Posterior vena cava (tissue), 2 donors: ENCODE results near the gene WFDC6. TPM values are rescaled to one million over a fixed set of nuclear protein-coding genes. Genes with fewer than 3 reads are reported as not detected.
"Not testable (repeated sequence)": the region's sequence is repeated elsewhere in the genome, so short reads cannot be mapped to it uniquely, and the experiment has no call there.

ENCODE experiments used
- DNase-seq: peaks from one replicate; pipeline ENCODE4 v3.0.0-alpha.2; 2020; ENCODE audit warnings: low spot score
- intact Hi-C, 2 donors: fragments of 100-400 bp; cut with DNase I; formaldehyde crosslinking; loops; one replicate each; pipeline versions ENCODE4 v1.14.1 to v1.14.2; 2022 to 2023
- long read RNA-seq, 2 donors: library from polyadenylated mRNA; unstranded; transcript quantifications; one replicate each; pipeline ENCODE4 v2.0.0, GENCODE V29; 2020 to 2021
- total RNA-seq, 2 donors: library from RNA; stranded (reverse); fragmentation: NEBNext Ultra II Directional; extraction: Animal tissue kit (Norgen Biotek cat#: 25700); gene quantifications; one replicate each; pipeline ENCODE4 v1.2.1, GENCODE V29; 2021
- donor health status: DM: yes; HTN: yes; CAD: no.
- donor health status: DM: yes; HTN: yes; CAD: no.

The WFDC6 gene
- not detected for total RNA-seq
- long read RNA-seq, donor 1, result 0 reads
- long read RNA-seq, donor 2, result 0 reads

DNA sequence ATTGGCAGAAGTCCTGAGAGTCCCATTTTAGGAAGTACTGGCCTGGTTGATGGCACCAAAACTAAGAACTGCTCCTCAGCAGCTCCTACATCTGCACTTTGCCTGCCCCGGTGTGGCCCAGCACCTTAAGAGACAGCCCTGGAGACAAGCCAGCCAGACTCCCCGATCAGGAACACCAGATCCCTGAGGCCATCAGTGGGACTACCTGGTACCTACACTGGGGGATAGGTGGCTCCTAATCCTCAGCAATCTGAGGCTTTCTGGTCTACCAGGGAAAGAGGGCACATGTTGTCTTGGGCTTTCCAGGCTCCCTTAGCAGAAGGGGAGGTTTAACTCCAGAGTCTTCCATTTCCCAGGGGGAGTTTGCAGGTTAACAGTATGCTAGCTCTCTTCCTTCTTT, at the start of gene WFDC6:
Gene WFDC6 (minus strand): TSS at position 101 of the 400 bp plus-strand sequence. CDS start 75 bp downstream, at position 26.
- no peak for DNase-seq
- intact Hi-C loops, result loop anchor here in 1 of 2 donors (10.0 kb wide), 1 partner anchor 55 kb away; no protein-coding TSS in a partner anchor

DNA sequence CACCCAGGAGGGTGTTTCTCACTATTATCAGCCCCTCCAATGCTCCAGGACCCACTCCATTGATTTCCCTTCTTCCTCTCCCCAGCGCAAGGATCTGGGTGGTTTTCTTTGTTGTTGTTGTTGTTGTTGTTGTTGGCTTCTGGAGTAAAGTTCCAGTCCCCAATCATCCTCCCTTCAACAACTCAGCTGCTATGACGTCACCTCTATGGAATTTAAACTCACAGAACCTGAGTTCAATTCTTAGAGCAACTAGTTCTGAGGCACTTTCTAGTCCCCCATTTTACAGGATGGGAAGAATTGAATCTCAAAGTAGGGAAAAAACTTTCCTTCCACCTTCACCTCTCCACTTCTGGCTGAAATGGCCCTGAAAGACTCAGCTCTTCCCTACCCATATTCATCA, 49.5 kb upstream of the WFDC6 start:
- no peak for DNase-seq
- intact Hi-C loops, result no loop called here

DNA sequence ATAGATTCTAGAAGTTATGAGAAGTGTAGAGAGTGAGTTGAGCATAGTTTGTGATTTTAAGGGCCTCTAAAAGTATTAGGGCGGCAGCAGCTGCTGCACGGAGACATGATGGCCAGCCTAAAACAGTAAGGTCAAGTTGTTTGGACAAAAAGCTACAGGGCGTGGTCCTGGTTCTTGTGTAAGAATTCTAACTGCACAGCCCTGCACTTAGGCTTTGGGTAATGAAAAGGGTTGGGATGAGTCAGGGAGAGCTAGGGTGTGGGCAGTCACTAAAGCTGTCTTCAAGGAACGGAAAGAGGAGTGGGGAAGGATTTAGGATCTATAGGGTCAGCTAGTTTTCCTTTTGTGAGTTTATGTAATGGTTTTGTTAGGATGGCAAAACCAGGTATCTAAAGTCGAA, 46.7 kb upstream of the WFDC6 start:
- intact Hi-C loops, DNase-seq: not testable (repeated sequence)

DNA sequence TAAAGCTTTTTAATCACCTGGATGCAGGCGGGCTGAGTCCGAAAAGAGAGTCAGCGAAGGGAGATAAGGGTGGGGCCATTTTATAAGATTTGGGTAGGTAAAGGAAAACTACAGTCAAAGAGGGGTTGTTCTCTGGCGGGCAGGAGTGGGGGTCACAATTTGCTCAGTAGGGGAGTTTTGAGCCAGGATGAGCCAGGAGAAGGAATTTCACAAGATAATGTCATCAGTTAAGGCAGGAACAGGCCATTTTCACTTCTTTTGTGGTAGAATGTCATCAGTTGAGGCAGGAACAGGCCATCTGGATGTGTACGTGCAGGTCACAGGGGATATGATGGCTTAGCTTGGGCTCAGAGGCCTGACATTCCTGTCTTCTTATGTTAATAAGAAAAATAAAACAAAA, 45.0 kb upstream of the WFDC6 start:
- DNase-seq, intact Hi-C loops: not testable (repeated sequence)

DNA sequence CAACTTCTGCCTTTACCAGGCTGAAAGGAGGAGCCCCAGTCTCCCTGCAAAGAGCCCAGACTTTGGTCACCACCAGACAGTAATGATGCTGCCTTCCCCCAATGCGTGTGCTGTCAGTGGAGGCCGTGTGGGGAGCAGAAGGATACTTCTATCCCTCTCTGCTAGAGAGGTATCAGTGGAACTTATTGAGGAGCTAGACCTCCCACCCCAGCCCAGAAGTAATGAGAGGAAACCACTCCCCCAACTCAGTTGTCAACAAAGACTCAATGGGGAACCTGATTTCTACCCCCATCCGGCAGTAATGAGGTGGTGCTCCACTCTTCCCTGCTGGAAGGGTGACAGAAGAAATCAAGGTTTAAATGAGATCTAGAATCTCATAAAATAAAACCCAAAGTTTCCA, 44.2 kb upstream of the WFDC6 start:
- DNase-seq, result no peak
- intact Hi-C loops, result no loop called here

DNA sequence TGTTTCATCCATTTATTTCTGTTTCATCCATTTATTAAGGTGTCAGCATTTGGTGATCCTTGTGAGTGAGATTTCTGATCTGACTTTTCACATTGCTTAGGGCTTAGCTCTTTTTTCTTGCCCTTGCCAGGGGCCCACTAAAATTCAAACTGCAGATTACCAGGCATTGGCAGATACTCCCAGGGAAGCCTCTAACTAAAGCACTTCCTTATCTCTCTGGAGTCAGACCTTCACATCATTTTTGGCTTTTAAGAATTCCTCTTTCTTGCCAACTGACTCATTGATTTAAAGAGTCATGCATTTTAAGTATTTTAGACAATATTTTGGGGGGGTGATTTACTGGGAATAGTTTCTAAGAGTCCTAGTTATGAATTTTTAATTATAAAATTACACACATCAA, 42.4 kb upstream of the WFDC6 start:
- intact Hi-C loops, result no loop called here
- DNase-seq, result no peak

DNA sequence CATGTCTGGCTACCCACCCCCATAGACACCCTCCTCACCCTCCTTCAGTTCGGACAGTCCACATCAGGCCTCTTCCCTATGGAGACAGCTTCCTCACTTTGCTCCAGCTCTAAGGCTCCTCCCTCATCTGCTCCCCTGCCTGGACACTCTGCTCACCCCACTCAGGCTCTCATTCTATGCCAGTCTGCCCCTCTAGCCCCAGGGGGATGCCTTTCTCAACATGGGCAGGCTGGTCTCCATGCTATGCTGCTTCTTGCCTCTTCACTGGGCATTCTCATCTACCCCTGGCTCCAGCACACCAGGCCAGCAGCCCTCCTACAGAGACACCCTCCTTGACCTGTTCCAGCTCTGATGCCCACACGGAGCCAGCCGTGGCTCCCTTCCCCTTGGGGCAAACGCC, 39.9 kb upstream of the WFDC6 start, which contains the start of gene WFDC8:
Gene WFDC8 (minus strand): TSS at position 101 of the 400 bp plus-strand sequence. CDS start 37 bp downstream, at position 64.
- intact Hi-C loops, result no loop called here
- no peak for DNase-seq

DNA sequence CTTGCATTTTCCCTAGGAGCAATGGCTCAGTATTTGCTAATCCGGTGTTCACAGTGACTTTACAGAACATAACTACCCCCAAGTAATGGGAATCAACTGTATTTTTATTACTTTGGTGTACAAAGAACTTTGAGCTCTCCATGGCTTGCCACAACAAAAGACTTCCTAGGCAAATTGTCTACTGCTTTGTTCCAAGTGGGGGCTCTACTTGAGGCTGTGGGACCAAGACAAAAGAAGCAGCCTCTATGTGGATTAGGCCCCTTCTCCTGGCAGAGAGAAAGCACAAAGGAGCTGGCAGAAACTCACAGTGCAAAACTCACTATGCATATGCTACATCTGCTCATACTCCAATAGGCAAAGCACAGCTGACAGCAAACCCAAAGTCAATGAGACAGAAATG, 38.9 kb upstream of the WFDC6 start:
- intact Hi-C loops, result no loop called here
- no peak for DNase-seq

DNA sequence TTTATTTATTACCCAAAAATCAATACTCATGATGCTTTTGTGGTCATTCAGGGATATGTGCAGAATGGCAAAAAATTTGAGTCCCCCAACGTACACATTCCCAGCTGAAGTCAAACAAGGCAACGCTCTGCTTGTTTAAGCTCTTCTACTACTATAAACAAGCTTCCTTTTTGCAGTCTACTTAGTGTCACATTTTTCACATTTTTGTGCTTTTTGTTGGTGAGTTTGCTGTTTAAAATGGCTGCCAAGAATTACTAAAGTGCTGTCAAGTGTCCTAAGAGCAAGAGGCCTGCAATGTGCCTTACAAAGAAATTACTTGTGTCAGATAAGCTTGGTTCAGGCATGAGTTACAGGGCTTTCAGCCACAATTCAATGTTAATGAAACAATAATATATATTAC, 37.7 kb upstream of the WFDC6 start:
- DNase-seq, result no peak
- intact Hi-C loops, result no loop called here

DNA sequence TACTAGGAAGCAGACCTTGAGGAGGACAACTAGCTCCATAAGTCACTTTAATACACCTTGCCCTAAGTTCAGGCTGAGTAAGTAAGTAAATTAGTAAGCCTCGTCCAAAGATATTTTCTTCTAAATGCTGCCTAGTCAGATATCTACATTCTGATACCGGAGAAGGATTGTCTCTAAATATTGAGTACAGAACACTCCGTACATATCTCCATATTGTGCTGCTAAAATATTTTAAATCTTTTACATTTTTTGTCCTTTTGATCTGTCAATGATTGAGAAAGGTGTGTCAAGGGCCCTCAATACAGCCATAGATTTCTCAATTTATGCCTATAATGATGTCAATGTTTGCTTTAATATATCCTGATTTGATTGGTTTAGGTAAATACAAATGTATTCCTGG, 36.6 kb upstream of the WFDC6 start:
- intact Hi-C loops, result no loop called here
- no peak for DNase-seq

DNA sequence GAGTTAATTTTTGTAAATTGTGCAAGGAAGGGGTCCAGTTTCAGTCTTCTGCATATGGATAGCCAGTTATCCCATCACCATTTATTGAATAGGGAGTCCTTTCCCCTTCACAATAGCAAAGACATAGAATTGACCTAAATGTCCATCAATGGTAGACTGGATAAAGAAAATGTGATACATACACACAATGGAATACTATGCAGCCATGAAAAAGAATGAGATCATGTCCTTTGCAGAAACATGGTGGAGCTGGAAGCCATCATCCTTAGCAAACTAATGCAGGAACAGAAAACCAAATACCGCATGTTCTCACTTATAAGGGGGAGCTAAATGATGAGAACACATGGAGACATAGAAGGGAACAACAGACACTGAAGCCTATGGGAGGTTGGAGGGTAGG, 30.4 kb upstream of the WFDC6 start:
- DNase-seq, intact Hi-C loops: not testable (repeated sequence)

DNA sequence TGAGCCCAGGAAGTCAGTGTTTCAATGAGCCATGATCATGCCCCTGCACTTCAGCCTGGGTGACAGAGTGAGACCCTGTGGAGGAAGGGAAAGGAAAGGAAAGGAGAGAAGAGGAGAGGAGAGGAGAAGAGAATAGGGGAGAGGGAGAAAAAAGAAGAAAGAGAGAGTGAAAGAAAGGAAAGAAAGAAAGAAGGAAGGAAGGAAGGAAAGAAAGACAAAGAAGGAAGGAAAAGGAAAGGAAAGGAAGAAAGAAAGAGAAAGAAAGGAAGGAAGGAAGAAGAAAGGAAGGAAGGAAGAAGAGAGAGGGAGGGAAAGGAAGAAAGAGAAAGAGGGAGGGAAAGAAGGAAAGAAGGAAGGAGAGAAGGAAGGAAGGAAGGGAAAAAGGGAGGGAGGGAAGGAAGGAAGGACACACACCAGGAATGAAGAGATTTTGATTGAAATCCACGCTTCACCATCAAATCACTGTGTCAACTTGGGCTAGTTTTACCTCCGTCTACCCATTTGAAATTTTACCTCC, 25.5 kb upstream of the WFDC6 start:
- intact Hi-C loops, result no loop called here
- no peak for DNase-seq

DNA sequence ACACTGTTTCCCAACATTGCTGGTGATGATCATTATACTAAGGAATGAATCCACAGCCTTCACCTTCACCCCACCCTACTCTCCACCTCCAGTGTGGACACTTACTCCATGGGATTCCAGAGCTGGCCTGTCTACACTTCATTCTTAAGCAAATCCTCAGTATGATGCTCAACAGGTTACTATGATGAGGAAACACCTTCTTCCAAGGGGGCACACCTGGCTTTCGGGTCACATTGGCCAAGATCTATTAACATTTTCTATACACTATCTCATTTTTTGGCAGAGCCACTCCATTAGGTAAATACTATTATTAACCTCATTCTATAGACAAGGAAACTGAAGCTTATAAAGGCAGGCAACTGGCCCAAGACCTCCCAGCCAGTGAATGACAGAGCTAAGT, 15.9 kb upstream of the WFDC6 start:
- intact Hi-C loops, result no loop called here
- no peak for DNase-seq

DNA sequence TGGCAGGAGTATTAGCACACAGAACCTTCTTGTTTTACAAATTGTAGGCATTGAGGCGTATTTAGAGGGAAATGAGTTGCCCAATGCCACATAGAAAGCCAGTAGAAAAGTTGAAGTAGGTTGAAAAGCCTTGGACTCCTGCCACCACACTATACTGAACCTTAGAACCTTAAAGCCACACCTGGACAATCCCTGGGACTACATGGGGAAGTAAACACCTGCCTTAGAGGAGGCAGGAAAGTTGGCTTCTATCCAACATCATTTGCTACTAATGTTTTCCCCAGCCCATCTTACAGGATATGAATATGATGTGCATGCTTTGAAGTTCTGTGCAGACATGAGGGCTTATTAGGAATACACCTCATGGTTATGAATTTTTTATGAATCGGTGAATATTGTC, 13.2 kb upstream of the WFDC6 start:
- DNase-seq, result no peak
- intact Hi-C loops, result no loop called here

DNA sequence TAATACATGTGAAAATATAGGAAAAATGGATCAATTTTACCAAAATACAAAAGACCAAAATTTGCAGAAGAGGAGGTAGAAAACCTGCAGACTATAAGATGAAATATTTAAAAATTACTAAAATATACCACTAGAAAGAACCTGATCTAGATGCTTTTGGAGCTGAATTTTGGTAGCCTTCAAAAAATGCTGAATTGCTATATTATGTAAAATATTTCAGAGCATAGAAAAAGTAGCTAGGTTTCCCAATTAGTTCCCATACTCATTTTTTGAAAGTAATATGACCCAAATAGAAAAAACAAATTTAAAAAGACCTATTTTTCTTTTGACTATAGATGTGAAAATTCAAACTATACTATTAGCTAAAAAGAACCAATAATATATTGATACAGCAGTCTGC, 11.5 kb upstream of the WFDC6 start:
- DNase-seq, result no peak
- intact Hi-C loops, result no loop called here

DNA sequence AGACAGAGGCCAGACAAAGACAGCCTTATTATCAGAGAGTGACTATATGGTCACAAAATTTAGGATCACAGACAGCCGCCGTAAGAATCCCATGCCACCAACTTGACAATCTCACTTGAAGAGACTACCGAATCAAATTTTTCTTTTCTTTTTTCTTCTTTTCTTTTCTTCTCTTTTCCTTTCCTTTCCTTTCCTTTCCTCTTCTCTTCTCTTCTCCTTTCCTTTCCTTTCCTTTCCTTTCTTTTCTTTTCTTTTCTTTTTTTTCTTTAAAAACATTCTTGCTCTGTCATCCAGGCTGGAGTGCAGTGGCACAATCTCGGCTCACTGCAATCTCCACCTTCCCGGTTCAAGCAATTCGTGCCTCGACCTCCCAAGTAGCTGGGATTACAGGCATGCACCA, 9.1 kb upstream of the WFDC6 start:
- no peak for DNase-seq
- intact Hi-C loops, result loop anchor here in 1 of 2 donors (10.0 kb wide), 1 partner anchor 226 kb away; no protein-coding TSS in a partner anchor

DNA sequence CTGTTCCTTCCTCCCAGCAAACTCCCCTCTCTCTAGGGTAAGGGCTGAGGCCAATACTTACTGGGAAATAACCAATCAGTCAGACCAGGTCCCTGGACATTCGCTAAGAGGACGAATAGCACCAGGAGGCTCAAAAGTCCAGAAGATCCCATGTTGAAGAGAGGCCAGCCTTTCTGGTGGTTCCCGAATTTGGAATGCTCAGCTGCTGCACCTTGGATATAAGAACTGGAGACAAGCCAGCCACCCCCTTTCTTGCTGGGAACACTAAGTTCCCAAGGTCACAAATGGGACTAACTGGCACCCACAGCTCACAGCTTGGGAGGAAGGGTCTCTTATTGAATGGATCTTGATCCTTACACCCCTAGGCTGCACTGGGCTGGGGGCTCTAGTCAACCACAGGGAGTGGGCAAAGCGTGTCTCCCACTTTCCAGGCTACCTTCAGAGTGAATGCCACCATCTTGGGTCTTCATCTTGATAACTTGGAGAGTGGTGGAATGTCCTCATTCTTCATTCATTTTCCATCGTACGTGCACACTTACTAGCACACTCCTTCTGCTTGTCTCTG, 8.0 kb upstream of the WFDC6 start, which contains the start of gene EPPIN:
Gene EPPIN (minus strand): TSS at position 196 of the 565 bp plus-strand sequence. CDS start 44 bp downstream, at position 152.
- intact Hi-C loops, result loop anchor here in 1 of 2 donors (10.0 kb wide), 1 partner anchor 228 kb away; no protein-coding TSS in a partner anchor
- DNase-seq, result no peak

DNA sequence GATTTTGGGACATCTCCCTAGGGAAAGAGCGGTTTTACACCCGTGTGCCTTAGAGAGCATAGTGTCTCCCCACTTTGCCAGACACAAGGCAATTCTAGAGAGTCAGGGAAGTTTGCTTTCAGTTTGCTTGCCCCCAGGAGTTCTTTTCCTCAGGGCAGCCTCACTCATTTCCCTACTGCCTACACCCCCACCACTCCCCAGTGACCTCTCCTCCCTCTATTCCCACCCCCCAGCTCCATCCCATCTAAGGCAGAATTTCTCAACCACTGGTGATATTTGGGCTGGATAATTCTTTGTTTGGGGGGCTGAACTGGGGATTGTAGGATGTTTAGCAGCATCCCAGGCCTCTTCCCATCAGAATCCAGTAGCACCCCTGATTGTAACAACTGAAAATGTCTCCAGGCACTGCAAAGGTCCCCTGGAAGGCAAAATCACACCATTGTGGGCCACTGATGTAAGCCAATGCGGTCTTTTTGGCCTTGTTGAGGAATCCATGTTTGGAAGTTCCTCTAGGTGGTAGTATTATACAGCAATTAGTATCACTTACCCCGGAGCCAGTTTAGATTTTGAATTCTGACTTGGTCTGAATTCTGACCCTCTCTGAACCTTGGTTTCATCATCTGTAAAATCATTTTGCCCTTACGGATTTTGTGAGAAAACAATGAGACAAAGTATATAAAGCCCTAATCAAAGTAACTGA, 6.6 kb upstream of the WFDC6 start:
- no peak for DNase-seq
- intact Hi-C loops, result loop anchor here in 1 of 2 donors (10.0 kb wide), 1 partner anchor 229 kb away; no protein-coding TSS in a partner anchor

DNA sequence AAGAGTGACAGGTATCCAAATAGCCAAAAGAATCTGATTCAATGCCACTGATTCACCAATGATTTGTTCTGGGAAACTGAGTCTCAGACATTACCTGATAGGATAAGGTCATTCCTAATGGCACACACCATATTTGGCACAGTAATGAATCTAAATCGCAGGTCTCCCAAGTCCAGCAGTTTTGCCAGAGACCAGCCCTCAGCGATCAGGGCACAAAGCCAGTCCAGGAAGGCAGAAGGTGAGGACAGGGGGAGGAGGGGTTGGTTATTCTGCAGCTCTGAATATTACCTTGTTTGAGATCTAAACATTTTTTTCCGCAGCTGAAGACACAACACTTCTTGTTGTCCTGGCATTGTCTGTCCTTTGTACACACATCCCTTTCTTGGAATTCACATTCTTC, 6.1 kb upstream of the WFDC6 start:
- DNase-seq, result no peak
- intact Hi-C loops, result loop anchor here in 1 of 2 donors (10.0 kb wide), 1 partner anchor 229 kb away; no protein-coding TSS in a partner anchor

DNA sequence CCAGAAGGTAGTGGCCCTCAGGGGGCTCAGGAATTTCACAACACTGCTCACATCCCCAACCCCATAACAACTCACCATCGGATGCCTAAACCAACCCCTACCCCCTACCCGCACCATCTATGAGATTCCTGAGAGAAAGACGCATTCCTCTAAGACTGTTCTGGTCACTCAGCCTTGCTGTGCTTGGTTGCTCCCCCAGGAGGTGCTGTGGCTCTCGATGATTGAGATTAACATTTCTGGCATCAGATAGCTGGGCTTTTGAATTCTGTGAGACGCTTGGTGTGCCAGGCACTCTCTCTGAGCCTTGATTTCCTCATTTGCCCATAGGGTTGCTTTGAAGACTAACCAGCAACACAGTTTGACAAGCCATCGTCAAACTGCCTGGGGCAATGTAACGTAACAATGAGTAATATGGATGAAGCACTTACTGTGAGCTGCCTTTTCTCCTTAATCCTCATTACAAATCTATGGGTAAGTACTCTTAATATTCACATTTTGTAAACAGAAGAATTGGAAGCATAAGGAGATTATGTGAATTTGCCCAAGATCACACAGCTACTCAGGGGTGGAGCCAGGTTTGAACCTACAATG, 978 bp downstream of the WFDC6 start:
- intact Hi-C loops, result loop anchor here in 1 of 2 donors (10.0 kb wide), 1 partner anchor 56 kb away; no protein-coding TSS in a partner anchor
- no peak for DNase-seq
